PFSK-1 (cell line): ENCODE measurements around the gene GOSR1. TPM values are rescaled to one million over a fixed set of nuclear protein-coding genes. Genes with fewer than 3 reads are reported as not detected.

Experiments used
- FOXP2 ChIP-seq: optimal IDR thresholded peaks from 2 replicates; pipeline ENCODE3; 2011; ENCODE audit warnings: borderline replicate concordance, control low read depth, inconsistent platforms; ENCODE audit not compliant: insufficient read depth; ENCODE audit errors: extremely low read length, extremely low read depth
- POLR2AphosphoS5 ChIP-seq: IDR thresholded peaks from 2 replicates; pipeline ENCODE4 v1.6.1; 2012; ENCODE audit warnings: low read depth, mild to moderate bottlenecking, control low read depth, low read length, moderate library complexity
- REST ChIP-seq, 2 experiments: IDR thresholded peaks; 2 replicates each; pipeline versions ENCODE4 v1.6.1 to v1.8.0; 2011 to 2012; ENCODE audit warnings: low read depth in 2 of 2, low read length in 2 of 2, control low read depth in 1 of 2, inconsistent platforms in 1 of 2, mild to moderate bottlenecking in 1 of 2, moderate library complexity in 1 of 2; ENCODE audit not compliant: insufficient read depth in 1 of 2
- SIN3A ChIP-seq: IDR thresholded peaks from 2 replicates; pipeline ENCODE4 v1.6.1; 2012; ENCODE audit warnings: mild to moderate bottlenecking, low read length, moderate library complexity, borderline replicate concordance; ENCODE audit not compliant: insufficient read depth
- TAF1 ChIP-seq: IDR thresholded peaks from 2 replicates; pipeline ENCODE4 v1.6.1; 2012; ENCODE audit warnings: low read length, control low read depth, borderline replicate concordance; ENCODE audit not compliant: insufficient read depth
- polyA plus RNA-seq: library from polyadenylated mRNA; unstranded; fragments of >200 nt; gene quantifications from one replicate; pipeline ENCODE4 v1.2.1, GENCODE V29; 2012; ENCODE audit warnings: low read depth, missing spikeins; ENCODE audit not compliant: insufficient read length

Gene GOSR1
- 34.9 TPM for polyA plus RNA-seq

- peak; percentile 84 for TF ChIP-seq FOXP2
- 0 out of 2 replicates have a peak, but pooled peaks have one; percentile 44 for TF ChIP-seq SIN3A
- TF ChIP-seq POLR2AphosphoS5, result peak; percentile 98
- TF ChIP-seq TAF1, result peak; percentile 99
- peak; percentile 48 to 66; a peak in 1 of 4 replicates for TF ChIP-seq REST (IDR thresholded peaks at IDR 0.05; ENCODE audit: insufficient read depth in 1 of 2, low read depth in 2 of 2, low read length in 2 of 2)
These were observed at the start of gene GOSR1 for GRCh38 chr17:30477083-30477773. GOSR1 (plus strand) TSS chr17:30477408; CDS start chr17:30477434, 26 bp downstream.

DNA sequence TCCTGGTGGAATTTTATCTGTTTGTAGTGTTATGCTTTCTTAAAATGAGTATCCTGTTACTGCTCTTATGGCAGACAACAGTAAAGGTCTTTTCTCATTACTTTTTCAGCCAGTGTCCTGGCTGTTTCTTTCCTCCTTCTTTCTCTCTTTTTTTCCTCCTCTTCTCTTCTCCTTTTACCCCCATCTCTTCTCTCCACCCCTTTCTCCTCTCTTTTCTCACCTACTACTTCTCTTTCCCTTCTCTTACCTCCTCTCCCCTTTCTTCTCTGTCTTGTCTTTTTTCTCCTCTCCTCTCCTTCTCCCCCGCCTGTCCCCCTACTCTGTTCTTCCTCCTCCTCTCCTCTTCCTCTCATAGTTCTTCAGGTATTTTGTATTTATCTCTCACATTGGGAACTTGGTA, 49.6 kb upstream of the GOSR1 start:
- TF ChIP-seq SIN3A, result no peak
- TF ChIP-seq REST (IDR thresholded peaks at IDR 0.05; ENCODE audit: insufficient read depth in 1 of 2, low read depth in 2 of 2, low read length in 2 of 2), result no peak
- no peak for TF ChIP-seq POLR2AphosphoS5
- no peak for TF ChIP-seq TAF1
- TF ChIP-seq FOXP2, result no peak

GRCh38 chr17:30429155-30429554, 48.1 kb upstream of the GOSR1 start:
- TF ChIP-seq POLR2AphosphoS5, result no peak
- TF ChIP-seq SIN3A, result no peak
- TF ChIP-seq TAF1, result no peak
- no peak for TF ChIP-seq FOXP2
- no peak for TF ChIP-seq REST (IDR thresholded peaks at IDR 0.05; ENCODE audit: insufficient read depth in 1 of 2, low read depth in 2 of 2, low read length in 2 of 2)

DNA sequence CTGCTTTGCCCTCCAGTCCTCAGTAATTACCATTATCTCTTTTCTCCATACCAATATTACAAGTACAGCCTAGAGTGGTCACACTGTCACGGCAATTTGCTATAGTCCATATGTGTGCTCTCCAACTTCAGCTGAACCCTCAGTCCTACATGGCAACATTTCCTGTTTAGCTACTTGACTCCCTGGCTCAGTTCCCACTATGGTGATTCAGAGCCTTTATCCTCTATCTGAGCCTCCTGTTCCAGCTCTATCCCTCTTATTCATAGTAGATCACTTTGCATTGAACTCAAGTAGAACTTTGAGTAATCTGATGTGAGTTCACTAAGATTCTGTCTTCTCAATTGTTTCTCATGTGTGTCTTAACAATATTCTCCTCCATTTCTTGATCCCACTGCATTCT, 43.7 kb upstream of the GOSR1 start:
- TF ChIP-seq FOXP2 (no peak), POLR2AphosphoS5 (no peak), TAF1 (no peak), REST (IDR thresholded peaks at IDR 0.05; ENCODE audit: insufficient read depth in 1 of 2, low read depth in 2 of 2, low read length in 2 of 2) (no peak), SIN3A (no peak)

DNA sequence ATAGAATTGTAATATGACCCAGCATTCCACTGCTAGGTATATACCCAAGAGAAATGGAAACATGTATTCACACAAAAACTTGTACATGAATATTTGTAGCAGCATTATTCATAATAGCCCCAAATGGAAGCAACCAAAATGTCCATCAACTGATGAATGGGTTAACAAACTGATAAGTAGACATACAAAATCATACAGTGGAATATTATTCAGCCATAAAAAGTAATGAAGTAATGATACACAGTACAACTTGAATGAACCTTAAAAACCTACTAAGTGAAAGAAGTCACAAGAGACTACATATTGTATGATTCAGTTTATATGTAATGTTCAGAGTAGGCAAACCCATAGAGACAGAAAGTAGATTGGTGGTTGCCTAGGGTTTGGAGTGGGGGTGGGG, 40.5 kb upstream of the GOSR1 start:
- TF ChIP-seq POLR2AphosphoS5, result no peak
- no peak for TF ChIP-seq TAF1
- TF ChIP-seq FOXP2, result no peak
- TF ChIP-seq SIN3A, result no peak
- no peak for TF ChIP-seq REST (IDR thresholded peaks at IDR 0.05; ENCODE audit: insufficient read depth in 1 of 2, low read depth in 2 of 2, low read length in 2 of 2)
